GM12874 (cell line): ENCODE measurements around the gene CYREN.

Experiments used
- CTCF ChIP-seq: IDR thresholded peaks from 2 replicates; pipeline ENCODE4 v1.5.1; 2011; ENCODE audit warnings: low read depth, mild to moderate bottlenecking, control low read depth, low read length, moderate library complexity; ENCODE audit not compliant: insufficient read depth

CYREN gene

GRCh38 chr7:135147899-135148721, 22.4 kb downstream of the CYREN start, which contains the start of gene TMEM140:
Gene TMEM140 (plus strand): TSS chr7:135148072. CDS start chr7:135164442, 16,370 bp downstream.
- no peak for TF ChIP-seq CTCF

GRCh38 chr7:135147341-135147898, 23.1 kb downstream of the CYREN start:
- no peak for TF ChIP-seq CTCF

- no peak for TF ChIP-seq CTCF
These were observed 26.4 kb downstream of the CYREN start for GRCh38 chr7:135143885-135144668.

- TF ChIP-seq CTCF, result no peak
These were observed 40.9 kb downstream of the CYREN start for GRCh38 chr7:135129579-135129978.

- no peak for TF ChIP-seq CTCF
These were observed 41.6 kb downstream of the CYREN start for GRCh38 chr7:135128931-135129330.

- no peak for TF ChIP-seq CTCF
These were observed 48.6 kb downstream of the CYREN start for GRCh38 chr7:135121868-135122267.

- no peak for TF ChIP-seq CTCF
These were observed 53.4 kb downstream of the CYREN start for GRCh38 chr7:135117096-135117495.
